Central memory CD4-positive, alpha-beta T cell (primary cell): ENCODE measurements around the gene ASB15.
A peak's percentile ranks its signal among the peaks of the same experiment; 100 is the strongest.
"Not testable (repeated sequence)": the region's sequence is repeated elsewhere in the genome, so short reads cannot be mapped to it uniquely, and the experiment has no call there.

Experiments
- DNase-seq: peaks from one replicate; pipeline ENCODE4 v3.0.0; 2022
- total RNA-seq, 3 experiments: gene quantifications; one replicate each; lab custom pipeline; 2026; lab: John Stamatoyannopoulos, UW

ASB15 gene
- 0 to 0.05 (median 0) reads per million in 3 experiments for total RNA-seq

GRCh38 chr7:123601530-123601929 lies at the start of gene ASB15:
Gene ASB15 (plus strand): TSS chr7:123601821. CDS start chr7:123614503, 12,682 bp downstream.
- no peak for DNase-seq

- DNase-seq = not testable (repeated sequence)
Observed at GRCh38 chr7:123552134-123552533, 49.5 kb upstream of the ASB15 start.

- DNase-seq = no peak
Observed at GRCh38 chr7:123552641-123553040, 49.0 kb upstream of the ASB15 start.

- DNase-seq = no peak
Observed at GRCh38 chr7:123553159-123553558, 48.5 kb upstream of the ASB15 start.

GRCh38 chr7:123555484-123555883 lies 46.1 kb upstream of the ASB15 start:
- DNase-seq = no peak

- DNase-seq = no peak
Observed at GRCh38 chr7:123557016-123557397, 44.6 kb upstream of the ASB15 start.

- peak; percentile 98 for DNase-seq
Observed at GRCh38 chr7:123557398-123558288, 44.0 kb upstream of the ASB15 start, which contains the start of gene NDUFA5. Gene NDUFA5 (minus strand): TSS chr7:123557818. CDS start chr7:123557795, 23 bp downstream.

- no peak for DNase-seq
Observed at GRCh38 chr7:123558289-123558874, 43.2 kb upstream of the ASB15 start.

- no peak for DNase-seq
Observed at GRCh38 chr7:123562121-123562520, 39.5 kb upstream of the ASB15 start.

- DNase-seq = no peak
Observed at GRCh38 chr7:123569352-123570010, 32.1 kb upstream of the ASB15 start.

GRCh38 chr7:123570390-123571182 lies 31.0 kb upstream of the ASB15 start:
- DNase-seq = no peak

- DNase-seq = no peak
Observed at GRCh38 chr7:123571187-123571586, 30.4 kb upstream of the ASB15 start.

- DNase-seq = no peak
Observed at GRCh38 chr7:123571684-123572083, 29.9 kb upstream of the ASB15 start.

- DNase-seq = no peak
Observed at GRCh38 chr7:123573341-123573740, 28.3 kb upstream of the ASB15 start.

- DNase-seq = no peak
Observed at GRCh38 chr7:123573896-123574467, 27.6 kb upstream of the ASB15 start.

- DNase-seq = no peak
Observed at GRCh38 chr7:123579416-123579815, 22.2 kb upstream of the ASB15 start.

- no peak for DNase-seq
Observed at GRCh38 chr7:123580406-123581161, 21.0 kb upstream of the ASB15 start.

GRCh38 chr7:123581162-123581459 lies 20.5 kb upstream of the ASB15 start:
- no peak for DNase-seq

GRCh38 chr7:123583821-123584220 lies 17.8 kb upstream of the ASB15 start:
- no peak for DNase-seq

GRCh38 chr7:123588376-123588775 lies 13.2 kb upstream of the ASB15 start:
- no peak for DNase-seq

GRCh38 chr7:123594813-123595241 lies 6.8 kb upstream of the ASB15 start:
- no peak for DNase-seq

GRCh38 chr7:123598657-123599056 lies 3.0 kb upstream of the ASB15 start:
- no peak for DNase-seq
